RKO (cell line): ENCODE measurements around the gene PIGN.
"Not testable (repeated sequence)": the region's sequence is repeated elsewhere in the genome, so short reads cannot be mapped to it uniquely, and the experiment has no call there.

Source experiments
- DNase-seq: peaks from one replicate; pipeline ENCODE4 v3.0.0-alpha.2; 2016; ENCODE audit warnings: low spot score

The PIGN gene

DNA sequence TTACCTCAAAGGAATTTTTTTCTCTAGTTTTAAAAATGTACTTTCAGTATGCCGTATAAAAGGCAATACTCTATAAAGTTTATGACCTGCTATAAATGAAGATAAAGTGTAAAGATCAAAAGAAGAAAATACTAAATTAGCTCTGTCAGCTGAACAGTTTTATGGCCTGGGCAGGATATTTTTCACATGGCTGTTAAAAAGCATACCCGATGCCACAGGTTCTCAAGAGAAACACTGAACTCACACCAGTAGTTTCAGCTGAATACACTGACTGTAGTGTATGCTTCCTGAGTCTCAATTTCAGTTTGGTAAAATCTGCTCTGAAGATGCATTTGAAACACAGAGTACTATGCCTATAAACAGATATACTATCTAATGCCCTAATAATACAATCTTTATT, 126.0 kb downstream of the PIGN start:
- DNase-seq = no peak

DNA sequence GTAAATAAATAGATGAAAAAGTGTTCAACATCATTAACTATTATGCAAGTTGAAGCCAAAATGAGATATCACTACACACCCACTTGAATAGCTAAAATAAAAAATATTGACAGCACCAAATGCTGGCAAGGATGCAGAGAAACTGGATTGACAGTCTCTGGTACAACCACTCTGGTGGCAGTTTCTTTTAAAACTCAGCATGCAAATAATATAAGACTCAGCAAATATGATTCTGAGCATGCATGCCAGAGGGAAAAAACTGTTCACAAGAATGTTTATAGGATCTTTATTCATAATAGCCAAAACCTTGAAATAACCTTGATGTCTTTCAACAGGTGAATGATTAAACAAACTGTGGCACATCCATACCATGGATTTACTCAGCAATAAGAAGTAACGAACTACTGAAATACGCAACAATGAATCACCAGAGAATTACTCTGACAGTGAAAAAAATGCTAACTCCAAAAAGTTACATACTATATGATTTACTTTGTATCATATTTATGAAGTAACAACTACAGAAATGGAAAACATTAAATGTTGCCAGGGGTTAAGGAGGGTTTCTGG, 131.8 kb downstream of the PIGN start:
- DNase-seq = no peak

DNA sequence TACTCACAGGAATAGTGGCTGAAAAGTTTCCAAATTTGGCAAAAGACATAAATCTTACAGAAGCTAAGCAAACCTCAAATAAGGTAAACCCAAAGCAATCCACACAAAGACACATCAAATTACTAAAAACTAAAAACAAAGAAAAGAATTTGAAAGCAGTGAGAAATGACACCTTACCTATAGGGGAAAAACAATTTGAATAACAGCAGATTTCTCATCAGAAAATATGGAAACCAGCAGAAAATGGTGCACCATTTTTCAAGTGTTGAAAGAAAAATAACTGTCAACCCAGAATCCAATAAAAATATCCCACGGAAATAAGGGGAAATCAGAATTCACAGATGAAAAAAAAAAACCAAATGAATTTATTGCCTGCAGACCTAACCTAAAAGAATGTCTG, 138.6 kb downstream of the PIGN start:
- DNase-seq = no peak

DNA sequence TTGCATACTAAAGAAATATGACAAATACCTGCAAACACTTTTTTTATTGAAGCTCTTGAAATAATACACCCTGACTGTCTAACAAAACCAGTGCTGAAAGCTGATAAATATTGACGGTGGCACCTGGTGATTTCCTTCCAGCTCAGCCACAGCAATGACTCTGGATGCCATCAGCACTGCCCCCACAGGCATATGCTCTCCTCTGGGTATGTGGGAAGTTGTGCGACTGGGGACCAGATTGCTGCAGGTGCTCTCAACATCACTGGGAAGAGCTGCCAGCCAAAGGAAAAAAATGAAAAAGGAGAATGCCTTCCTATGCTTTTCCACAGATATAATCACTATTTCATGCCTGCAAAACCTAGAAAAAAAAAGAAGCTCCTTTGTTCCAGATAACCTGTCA, 141.5 kb downstream of the PIGN start:
- no peak for DNase-seq

DNA sequence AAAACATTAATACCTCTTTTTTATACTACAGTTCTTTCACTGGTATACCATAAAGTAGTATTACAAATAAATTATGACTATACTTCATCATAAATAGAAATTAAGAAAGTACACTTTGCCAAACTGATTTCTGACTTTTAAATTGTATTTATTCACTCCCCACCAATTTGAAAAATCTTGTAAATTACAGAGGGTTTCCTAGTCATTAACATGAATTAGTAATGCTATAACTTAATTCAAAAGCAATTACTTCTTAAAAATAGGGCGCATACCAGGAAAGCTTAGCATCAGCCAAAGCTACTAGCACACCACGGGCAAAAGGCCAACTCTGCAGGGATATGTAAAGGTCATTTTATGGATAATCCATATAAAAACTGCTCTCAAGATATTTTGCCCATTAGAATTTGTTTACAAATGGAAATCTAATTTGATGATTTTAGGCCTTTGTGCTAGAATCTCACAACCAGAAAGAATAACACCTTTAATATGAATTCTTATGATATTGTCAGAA, 142.3 kb downstream of the PIGN start:
- DNase-seq = no peak

DNA sequence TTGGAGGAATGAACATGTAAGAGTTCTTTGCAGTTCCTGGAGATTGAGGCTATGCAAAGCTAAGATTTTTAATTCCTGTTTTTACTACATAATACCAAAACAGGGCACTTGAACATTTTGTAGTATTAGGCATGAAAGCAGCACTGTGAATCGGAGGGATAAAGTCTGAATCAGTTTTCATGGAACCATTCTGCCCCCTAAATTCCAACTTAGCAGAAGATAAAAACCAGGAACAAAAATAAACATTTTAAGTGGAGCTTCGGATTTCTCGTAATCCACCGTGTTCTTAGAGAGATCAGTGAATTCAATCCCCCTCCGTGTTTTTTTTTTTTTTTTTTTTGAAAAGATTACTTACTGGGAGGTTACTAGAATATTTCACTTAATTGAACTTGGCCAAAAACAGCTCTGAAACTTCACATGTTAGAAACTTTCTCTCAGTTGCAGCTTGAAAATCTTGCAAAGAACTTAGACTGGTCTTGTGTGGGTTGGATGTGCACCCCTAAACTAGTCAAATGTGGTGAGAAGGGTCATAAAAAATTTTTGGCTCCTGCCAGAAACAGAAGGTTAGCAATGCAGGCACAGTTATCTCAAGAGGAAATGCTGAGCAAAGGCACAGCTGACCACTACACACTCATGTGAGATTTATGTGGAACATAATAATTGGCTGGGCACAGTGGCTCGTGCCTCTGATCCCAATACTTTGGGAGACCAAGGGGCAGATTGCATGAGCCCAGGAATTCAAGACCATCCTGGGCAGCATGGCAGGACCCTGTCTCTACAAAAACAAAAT, 148.7 kb downstream of the PIGN start:
- no peak for DNase-seq

DNA sequence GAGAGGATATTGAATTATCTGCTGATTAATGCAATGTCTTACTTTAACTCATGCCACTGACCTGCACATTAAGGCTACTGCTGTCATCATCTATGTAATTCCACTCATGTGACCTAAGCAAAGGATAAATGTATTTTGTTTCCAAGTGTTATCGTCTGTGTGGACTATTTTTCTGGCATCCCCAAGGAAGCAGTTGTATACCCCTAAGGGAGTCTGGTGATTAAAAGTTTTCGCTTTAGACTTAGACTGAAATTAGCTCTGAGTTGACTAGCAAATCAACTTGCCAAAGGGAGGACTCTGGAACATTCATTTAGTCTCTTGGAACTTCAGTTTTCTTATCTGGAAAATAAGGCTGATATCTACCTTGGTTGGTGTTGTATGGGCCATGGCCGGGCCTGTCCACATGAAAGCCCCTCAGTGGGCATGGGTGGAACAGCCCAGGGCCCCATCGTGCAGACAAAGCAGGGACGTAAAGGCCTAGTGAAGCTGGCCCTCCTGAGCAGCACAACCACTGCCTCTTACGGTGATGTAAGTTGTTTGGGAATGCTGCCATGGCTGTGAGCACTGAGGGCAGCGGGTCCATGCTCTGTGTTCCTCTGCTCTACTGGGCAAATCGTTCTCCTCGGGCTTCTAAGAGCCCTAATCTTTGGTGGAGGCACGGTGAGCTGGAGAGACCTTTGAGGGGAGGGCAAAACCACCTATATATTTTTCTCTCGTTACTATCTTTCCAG, 149.7 kb downstream of the PIGN start:
- DNase-seq = no peak

DNA sequence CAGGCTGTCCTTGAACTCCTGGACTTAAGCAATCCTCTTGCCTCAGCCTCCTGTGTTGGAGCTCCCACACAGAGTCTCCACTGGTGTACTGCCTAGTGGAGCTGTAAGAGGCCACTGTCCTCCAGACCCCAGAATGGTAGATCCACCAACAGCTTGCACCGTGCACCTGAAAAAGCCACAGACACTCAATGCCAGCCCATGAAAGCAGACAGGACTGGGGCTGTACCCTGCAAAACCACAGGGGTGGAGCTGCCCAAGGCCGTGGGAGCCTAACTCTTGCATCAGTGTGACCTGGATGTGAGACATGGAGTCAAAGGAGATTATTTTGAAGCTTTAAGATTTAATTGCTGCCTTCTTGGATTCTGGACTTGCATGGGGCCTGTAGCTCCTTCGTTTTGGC, 152.6 kb downstream of the PIGN start:
- not testable (repeated sequence) for DNase-seq

DNA sequence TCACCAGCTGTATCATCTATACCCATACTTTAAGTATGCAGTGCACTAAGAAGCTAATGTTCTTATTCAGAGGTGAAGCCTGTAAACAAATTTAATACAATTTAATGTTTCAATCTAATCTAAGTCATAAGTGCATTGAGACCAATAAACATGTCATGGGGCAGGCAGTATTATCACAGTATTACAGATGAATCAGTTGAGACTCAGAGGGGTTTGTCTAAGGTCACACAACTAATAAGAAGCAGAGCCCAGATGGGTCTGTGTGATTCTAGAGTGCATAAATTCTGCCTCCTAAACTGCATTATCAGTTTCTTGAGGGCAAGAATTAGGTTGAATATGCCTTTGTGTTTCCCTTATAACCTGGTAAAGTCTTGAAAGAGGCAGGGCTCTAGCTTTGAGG, 153.1 kb downstream of the PIGN start:
- DNase-seq = no peak

DNA sequence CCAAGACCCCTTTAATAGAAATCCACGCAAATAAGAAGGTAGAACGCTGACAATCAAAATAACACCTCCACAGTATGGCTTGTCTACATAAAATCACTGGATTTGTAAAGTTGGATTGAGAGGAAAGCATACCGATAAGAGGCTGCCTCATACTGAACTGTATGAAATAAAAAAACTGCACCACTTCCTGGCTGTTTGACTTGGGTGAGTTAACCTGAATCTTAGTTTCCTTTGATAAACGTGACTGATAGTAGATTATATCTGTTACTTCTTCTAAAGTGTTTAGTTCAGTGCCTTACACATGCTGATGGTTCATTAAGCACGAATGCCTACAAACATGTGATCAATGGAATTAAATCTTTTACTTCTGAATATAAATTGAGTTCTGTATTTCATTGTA, 153.6 kb downstream of the PIGN start:
- DNase-seq = no peak

DNA sequence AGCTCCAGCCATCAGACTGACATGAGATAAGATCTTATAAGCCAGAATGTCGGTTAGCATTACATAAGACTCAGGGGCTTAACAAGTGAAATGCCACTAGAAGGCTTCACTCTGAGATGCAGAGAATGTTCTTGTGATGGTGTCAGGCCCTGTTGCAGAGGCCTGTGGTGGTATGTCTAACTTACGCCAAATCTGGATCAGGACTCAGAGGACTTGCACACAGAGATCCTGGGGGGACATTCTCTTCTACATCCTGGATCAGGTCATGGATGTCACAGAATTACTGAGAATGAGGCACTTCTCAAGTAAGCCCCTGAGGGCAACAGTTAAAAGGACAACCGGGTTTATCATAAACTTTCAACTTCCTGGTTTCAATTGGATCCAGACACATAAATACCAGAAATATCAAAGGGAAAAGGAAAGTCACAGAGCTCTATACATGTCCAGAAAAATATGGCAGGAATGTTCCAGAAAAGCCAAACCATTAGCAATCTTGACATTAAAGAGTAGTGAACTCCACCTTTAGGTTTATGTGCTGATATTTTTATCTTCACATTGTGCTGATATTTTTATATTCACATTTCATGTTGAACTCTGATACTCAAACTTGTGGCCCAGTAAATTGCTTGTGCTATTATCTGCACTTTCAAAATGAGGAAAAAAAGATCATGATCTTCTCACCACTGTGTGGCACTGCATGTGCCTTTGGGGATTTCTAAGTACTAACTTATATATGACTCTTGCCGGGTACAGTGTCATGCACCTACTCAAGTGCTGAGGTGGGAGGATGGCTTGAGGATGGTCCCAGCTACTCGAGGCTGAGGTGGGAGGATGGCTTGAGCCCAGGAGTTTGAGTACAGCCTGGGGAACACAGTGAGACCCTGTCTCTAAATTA, 156.5 kb downstream of the PIGN start:
- no peak for DNase-seq

DNA sequence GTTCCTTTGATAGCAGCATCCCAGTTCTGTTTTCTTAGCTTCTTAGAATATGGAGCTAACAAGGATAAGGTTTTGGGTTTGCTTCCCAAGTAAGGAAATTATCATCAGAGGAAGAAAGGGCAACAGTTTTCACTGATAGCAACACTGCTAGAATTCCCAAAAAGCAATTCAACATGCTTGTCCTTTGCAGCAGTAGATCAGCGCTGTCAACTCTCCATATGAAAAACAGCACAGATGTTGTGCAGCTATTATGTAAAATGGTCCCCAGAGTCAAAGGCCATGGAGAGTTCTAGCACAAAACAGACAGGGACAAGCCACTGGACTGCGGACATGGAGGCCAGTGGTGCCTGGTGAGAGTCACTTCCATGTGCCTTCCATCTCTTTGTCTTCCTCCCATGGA, 158.1 kb downstream of the PIGN start:
- DNase-seq = no peak

DNA sequence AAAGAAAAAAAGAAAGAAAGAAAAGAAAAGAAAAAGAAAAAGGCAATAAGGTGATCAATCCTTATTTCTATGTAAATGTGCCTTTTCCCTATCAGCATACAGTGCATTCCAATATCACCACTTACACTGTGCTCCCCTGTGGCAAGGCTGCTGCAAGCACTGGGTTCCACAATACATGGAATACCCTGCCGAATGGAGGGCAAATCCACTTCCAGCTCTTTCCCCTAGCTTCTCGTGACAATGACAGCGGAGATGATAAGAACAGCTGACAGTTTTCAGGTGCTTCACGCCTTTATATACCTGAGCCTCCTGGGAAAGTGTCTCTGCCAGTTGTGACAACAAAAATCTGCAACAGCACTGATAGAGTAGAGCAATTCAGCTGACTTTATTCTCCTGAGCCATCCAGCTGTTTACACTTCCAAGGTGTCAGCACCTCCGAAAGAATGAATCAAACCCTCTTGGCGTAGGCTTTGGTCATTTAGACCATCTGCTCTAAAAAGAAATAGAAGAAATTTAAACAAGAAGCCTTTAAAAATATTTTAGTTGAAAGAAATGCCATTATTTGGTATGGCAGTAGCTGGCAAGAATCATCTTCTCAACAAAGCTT, 158.8 kb downstream of the PIGN start:
- no peak for DNase-seq

DNA sequence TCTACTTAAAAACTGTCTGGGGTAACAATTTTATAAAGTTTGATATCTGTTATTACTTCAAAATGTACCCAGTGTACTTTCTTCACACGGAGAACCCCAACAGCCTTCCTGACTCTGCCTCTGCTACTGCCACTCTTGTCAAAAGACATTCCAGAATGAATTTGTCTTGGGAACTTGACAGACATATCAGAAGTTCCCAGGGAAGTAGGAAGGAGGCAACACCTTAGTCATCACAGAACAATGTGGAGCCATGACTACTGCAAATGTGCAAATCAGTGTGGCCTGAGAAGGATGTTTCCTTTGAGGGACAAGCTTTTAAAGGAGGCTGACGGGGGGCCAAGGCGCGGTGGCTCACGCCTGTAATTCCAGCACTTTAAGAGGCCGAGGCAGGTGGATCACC, 160.3 kb downstream of the PIGN start:
- peak; percentile 35 for DNase-seq

DNA sequence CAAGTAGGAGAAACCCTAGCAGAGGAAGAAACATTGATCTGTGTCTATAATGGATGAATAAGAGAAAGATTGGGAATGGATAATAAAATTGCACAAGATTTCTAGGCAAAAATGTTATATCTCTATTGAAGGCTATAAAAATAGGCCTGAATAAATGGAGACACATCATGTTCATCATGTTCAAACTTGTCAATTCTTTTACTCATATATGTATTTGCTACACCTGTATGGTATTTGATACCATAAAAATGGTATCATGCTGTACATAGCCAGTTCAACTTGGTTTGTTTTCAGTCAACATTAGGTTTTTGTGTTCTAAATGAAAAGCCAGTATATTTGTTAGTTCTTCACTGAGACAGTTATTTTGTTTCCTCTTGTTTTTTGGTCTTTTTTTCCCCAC, 161.9 kb downstream of the PIGN start:
- no peak for DNase-seq

DNA sequence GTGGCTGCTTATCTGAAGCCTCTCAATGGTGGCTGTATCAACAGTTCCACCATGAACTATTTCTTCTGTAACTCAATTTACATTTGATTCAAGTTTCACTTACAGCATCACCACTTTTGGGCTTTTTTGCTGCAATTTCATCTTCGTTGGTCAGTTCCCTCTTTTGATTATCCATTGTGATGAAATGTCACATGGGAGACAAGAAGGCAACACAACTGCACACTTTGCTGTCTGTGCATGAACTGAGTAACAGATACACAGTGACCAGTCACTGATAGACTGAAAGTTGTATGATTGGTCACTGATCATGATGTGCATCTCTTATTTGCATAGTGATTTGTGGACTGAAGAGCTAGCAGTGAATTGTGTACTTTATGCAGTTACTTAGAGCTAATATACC, 163.3 kb downstream of the PIGN start:
- DNase-seq = no peak

DNA sequence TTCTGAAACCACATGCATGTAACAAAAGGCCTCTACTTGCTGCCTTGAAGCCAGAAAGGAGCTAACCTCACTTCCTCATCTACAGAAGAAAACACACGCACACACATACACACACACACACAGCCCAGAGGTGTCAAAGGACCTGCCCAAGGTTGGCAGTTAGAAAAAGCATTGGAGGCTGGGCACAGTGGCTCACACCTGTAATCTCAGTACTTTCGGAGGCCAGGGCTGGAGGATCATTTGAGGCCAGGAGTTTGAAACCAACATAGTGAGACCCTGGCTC, 168.2 kb downstream of the PIGN start:
- no peak for DNase-seq

DNA sequence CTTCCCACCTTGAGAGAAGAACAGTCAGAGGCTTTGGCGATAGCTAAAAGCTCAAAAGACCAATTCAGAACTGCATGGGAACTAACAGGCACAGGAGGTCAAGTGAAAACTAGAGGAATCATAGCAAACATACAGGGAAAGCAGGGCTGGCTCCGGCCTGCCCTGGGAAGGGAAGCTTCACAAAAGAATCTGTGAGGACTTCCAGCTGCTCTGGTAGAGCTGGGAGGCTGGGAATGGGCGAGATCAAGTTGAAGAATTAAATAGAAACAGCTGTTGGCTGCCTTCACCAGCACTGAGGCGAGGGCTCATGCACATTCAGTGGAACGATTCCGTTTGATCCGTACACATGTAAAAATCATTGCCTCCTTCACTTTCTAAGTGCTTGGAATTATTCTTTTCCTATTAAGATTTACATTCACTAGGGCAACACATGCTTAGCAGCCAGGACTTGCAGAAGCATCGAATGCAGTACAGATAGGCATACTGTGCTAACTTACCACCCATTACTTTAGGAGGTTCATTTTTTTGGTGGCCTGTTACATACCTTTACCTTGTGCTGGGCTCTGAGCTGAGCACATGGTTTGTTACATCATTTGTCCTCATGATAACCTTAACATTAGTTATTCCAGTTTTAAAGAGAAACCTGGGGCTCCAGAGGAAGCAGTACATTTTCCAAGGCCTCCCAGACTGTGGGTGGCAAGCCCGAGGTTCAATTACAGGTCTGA, 168.7 kb downstream of the PIGN start:
- DNase-seq = no peak

DNA sequence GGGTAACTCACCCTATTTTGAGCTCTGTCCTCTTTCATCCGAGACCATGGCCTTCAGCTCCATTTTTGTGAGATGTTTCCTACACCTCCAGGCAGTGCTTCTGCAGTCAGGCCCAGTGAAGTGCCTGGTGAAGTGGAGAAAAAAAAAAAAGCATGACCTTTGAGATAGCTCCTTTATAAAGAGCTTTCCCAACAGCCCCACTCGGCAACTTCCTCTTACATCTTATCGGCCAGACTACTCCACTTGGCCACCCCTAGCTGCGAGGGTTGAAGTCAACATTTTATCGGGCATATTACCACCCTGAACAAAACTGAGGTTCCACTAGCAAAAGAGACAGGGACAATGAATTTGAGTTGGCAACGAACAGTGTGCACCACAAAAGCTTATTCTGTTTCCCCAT, 169.2 kb downstream of the PIGN start:
- DNase-seq = no peak

DNA sequence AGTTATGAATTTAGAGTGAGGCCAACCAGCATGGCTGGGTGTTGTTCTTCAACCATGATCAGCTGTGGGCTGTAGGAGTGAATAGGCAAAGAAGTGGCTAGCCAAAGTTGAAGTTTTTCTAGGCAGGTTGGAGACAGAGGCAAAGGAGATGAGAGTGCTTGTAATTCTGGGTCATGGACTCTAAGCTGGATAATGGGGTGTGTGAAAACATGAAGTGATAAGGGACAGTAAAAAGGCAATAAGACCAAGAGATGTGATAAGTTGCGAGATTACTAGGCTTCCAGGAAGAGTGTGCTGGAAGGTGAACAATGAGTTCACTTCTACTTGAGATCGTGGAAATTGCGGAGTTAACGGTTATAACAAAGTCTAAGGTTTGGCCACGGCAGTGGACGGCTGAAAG, 175.4 kb downstream of the PIGN start:
- DNase-seq = no peak

DNA sequence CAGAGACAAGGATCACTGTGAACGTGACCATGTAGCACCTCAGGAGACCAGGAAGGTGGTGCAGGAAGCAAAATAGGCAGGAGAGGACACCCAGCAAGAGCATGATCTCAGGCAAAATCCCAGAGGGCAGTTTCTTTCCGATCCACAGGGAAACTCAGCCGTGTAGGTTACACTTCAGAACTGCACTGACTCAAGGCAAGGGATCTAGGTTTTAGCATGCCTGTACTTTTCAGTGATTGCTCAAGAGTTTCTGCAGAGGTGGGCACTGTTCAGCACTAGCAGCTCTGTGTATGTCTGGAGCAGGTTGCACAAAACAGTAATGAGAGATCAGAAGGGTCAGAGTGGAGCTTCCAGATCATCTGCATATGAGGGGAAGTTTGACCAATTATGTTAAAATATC, 177.3 kb downstream of the PIGN start:
- DNase-seq = no peak
